HG03342 (cell line): ENCODE measurements around the gene SERTAD2.

Experiments used
- ATAC-seq: cut with Tn5 transposase; IDR thresholded peaks from one replicate; pipeline ENCODE4 v1.9.1; 2021; ENCODE audit warnings: mild to moderate bottlenecking, moderate library complexity; ENCODE audit not compliant: unreplicated experiment

Gene SERTAD2

GRCh38 chr2:64650296-64650695, 3.4 kb downstream of the SERTAD2 start:
- ATAC-seq, result no peak

GRCh38 chr2:64649626-64650025, 4.1 kb downstream of the SERTAD2 start:
- no peak for ATAC-seq

- no peak for ATAC-seq
These were observed 4.7 kb downstream of the SERTAD2 start for GRCh38 chr2:64649013-64649484.

- ATAC-seq, result no peak
These were observed 7.5 kb downstream of the SERTAD2 start for GRCh38 chr2:64646007-64646880.

GRCh38 chr2:64644458-64645382, 9.0 kb downstream of the SERTAD2 start:
- peak; percentile 51 for ATAC-seq

GRCh38 chr2:64643838-64644457, 9.8 kb downstream of the SERTAD2 start:
- no peak for ATAC-seq

- ATAC-seq, result no peak
These were observed 12.1 kb downstream of the SERTAD2 start for GRCh38 chr2:64641599-64641998.

GRCh38 chr2:64640153-64641044, 13.3 kb downstream of the SERTAD2 start:
- ATAC-seq, result no peak

- ATAC-seq, result no peak
These were observed 14.0 kb downstream of the SERTAD2 start for GRCh38 chr2:64639691-64640090.

- no peak for ATAC-seq
These were observed 15.1 kb downstream of the SERTAD2 start for GRCh38 chr2:64638502-64639120.

- ATAC-seq, result no peak
These were observed 15.8 kb downstream of the SERTAD2 start for GRCh38 chr2:64637931-64638330.

- ATAC-seq, result peak; percentile 45
These were observed 16.6 kb downstream of the SERTAD2 start for GRCh38 chr2:64637000-64637635.

GRCh38 chr2:64635976-64636911, 17.5 kb downstream of the SERTAD2 start:
- ATAC-seq, result peak; percentile 65

- ATAC-seq, result no peak
These were observed 19.1 kb downstream of the SERTAD2 start for GRCh38 chr2:64634345-64635267.

- ATAC-seq, result no peak
These were observed 20.6 kb downstream of the SERTAD2 start for GRCh38 chr2:64632835-64633819.

- no peak for ATAC-seq
These were observed 21.9 kb downstream of the SERTAD2 start for GRCh38 chr2:64631771-64632170.
